ENCODE results near the gene TTC28. TPM values are rescaled to one million over a fixed set of nuclear protein-coding genes. Genes with fewer than 3 reads are reported as not detected.
"Not testable (repeated sequence)": the region's sequence is repeated elsewhere in the genome, so short reads cannot be mapped to it uniquely, and the experiment has no call there.

The TTC28 gene
- total RNA-seq, 1 donor from 2014 or later, result 19.1 TPM

DNA sequence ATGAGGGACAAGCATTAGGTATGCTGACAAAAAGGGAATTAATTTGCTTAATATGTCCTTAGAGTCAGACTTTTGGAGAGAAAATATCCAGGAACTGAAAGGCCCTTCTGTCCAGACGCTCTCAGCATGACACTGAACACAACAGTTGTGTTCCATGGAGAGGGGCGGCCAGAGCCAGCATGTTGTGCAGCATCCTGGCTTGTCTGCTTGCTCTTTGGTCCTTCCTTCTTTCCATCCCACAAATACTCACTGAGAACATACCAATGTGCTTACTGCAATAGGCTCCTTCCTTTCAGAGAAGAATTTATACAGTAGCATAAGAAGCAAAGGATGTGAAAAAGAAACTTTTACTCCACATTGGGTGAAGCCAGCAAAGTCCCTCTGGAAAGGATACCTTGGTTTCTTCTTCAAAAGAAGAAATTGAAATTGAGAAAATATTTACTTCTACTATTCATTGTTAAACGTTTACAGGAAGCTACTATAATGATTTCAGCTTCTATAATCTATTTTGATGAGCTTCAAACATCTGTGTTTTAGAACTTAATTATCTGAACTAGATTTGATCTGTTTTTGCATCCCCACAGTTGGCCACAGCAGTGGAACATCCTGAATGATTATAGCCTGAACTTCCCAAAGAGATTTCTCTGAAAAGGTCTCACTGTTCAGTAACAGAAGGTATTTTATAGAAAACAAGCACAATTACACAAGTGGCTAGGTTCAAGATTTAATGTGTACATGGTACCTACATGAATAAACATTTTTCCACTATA, 456.5 kb downstream of the TTC28 start:
- no peak for DNase-seq (ENCODE audit: low spot score)
- intact Hi-C loops (cut with DNase I), result no loop called here

DNA sequence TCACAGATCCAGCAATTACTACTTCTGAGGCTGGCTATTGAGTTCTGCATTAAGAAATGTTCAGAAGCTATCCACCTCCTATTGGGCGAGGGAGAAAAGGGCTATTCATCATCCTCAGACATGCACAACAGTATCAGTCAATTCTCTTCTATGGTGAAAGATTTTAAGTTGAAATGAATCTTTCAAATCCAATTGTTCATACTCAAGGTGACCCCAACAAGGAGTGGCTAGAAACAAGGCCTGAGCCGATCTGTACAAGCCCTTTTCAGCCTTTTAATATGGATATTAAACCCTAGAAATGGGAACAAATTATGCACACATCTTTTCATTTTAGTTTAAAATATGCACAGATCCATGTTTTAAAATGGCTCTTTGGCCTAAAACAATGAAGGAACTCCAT, 457.1 kb downstream of the TTC28 start:
- DNase-seq (ENCODE audit: low spot score), result no peak
- intact Hi-C loops (cut with DNase I), result no loop called here

DNA sequence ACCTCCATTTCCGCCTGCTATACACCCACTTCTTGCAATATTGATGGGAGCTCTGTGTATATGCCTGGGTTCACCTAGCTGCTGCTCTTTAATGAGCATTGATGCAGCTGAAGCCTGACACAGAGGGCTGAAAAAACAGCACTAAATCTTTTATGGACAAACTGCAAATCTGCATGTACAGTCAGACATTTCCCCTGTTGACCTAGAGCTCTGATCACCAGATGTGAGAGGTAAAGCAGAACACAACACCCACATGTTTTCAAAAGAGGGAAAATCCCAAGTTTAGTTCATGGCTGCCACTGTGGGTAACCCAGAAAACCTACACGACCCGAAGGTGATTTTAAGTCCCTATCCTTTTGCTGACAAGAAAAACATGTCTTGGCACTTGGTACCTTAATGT, 457.6 kb downstream of the TTC28 start:
- intact Hi-C loops (cut with DNase I), result no loop called here

DNA sequence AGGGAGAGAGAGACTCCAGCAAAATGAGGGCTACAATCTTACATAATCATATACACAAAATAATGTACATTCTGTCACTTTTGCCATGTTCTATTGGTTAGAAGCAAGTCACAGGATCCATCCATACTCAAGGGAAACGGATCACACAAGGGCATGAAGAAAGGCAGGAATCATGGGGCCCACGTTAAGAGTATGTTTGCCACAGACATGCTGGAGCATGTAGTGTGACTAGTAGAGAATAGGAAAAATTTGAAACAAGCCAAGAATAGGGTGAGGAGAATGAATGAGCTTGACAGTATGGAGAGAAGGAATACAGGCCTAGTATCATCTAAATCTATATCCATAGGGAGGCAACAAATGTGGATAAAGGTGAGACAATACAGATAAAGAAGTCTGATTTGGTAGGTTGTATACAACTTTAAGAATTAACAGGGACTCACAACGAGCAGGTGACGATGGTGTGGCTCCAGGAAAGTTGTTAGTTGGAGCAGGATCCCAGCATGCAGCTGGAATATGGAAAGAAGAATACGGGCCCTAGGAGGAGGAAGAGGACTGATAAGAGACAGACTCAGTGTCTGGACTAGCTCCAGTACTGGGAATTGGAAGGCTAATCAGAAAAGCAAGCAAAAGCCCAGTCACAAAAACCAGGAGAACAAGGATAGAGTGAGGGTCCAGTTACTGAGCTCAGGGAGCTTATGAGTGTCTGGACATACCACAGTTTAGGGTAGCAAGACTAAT, 458.8 kb downstream of the TTC28 start:
- intact Hi-C loops (cut with DNase I), result no loop called here
- DNase-seq (ENCODE audit: low spot score), result no peak

More for the DNA sequence above, 457.6 kb downstream of the TTC28 start:
- no peak for DNase-seq (ENCODE audit: low spot score)

DNA sequence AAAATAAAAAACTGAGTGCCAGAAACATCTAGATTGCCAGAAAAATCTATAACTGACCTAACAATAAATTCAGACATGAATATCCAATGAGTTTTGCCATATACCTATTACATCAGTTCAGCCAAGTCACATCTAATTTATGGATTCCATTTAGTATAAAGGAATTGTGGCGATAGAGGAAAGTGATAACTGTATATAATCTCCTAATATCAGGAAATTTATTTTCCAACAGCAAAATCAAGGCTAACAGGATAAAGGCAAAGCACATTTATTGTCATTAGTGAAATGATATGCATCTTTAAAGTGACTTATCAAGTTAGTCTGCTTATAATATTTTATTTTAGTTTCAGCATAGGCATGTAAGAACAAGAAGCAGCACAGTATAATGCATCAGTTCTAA, 462.4 kb downstream of the TTC28 start:
- intact Hi-C loops (cut with DNase I), result no loop called here
- DNase-seq (ENCODE audit: low spot score), result no peak

DNA sequence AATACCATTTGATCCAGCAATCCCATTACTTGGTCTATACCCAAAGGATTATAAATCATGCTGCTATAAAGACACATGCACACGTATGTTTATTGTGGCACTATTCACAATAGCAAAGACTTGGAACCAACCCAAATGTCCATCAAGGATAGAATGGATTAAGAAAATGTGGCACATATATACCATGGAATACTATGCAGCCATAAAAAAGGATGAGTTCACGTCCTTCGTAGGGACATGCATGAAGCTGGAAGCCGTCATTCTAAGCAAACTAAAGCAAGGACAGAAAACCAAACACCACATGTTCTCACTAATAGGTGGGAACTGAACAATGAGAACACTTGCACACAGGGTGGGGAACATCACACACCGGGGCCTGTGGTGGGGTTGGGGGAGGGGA, 464.9 kb downstream of the TTC28 start:
- DNase-seq (ENCODE audit: low spot score); intact Hi-C loops (cut with DNase I): not testable (repeated sequence)

DNA sequence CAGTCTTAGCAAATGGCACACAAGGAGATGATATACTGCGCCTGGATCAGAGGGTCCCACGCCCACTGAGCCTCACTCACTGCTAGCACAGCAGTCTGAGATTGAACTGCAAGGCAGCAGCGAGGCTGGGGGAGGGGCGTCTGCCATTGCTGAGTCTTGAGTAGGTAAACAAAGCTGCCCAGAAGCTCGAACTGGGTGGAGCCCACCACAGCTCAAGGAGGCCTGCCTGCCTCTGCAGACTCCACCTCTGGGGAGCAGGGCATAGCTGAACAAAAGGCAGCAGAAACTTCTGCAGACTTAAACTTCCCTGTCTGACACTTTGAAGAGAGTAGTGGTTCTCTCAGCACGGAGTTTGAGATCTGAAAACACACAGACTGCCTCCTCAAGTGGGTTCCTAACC, 470.2 kb downstream of the TTC28 start:
- intact Hi-C loops (cut with DNase I); DNase-seq (ENCODE audit: low spot score): not testable (repeated sequence)

DNA sequence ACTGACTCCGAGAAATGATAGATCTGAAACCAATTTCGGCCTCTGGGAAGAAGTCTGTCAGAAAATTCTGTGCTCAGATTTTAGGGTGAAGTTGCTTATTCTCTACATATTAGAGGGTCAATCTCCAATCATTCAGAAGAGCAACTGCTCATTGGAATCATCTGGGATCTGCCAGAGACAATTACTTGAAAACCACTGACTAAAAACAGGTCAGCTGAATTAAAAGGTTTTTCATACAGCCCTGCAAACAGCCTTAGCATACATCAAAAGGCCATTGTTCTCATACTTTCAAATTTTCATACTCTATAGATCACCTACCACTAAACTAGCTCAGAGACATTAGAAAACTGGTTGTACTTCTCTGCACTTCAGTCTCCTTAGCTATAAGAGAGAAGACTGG, 470.9 kb downstream of the TTC28 start:
- intact Hi-C loops (cut with DNase I), result no loop called here

DNA sequence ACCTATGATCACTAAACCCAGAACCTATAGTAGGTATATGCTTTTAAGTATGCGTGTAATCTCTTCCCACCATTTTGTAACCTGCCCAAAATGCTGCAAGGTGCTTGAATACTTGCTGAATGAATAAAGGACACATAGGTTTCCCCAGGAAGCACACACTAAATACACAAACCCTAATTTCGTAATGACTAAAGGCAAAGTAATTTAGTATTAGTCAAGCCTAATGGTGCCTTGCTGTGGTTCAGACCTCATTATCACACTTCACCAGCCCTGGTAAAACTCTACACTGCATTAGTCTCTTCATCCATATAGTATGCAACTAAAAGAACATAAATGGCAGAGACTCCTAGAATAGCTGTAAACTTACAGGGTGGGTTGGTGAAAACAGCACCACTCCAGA, 471.6 kb downstream of the TTC28 start:
- DNase-seq (ENCODE audit: low spot score), result no peak
- intact Hi-C loops (cut with DNase I), result no loop called here

More for the DNA sequence above, 470.9 kb downstream of the TTC28 start:
- no peak for DNase-seq (ENCODE audit: low spot score)

DNA sequence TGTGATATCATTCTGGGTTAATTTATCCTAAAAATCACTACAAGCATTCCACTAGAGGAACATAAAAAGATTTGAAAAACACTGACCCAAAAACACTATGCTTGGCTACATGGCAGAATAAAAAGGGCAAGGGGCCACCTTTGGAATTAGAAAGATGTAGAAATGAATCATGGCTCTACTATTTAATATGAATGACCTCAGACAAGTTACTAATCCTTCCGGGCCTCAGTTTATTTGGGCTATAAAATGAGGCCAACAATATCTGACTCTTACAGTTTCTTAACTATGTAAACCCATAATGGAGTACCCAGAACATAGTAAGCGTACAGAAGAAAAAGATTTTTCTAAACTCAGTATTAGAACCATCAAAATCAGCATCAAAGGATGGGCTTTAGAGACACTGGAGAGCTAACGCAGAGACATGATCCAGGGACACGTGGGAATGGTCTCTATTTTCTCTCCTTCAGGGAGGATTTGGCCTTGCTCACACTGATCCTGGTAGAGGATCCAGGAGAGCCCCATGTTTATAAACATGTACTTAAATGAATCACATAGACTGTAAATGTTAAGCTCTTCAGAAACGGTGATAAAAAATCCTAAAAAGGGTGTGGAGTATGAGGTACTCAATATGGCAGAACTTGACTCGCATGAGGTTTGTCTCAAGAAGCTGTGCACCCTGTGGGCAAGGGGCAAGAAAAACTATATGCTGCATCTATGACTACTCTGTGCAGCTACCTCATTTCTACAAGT, 472.2 kb downstream of the TTC28 start:
- no peak for DNase-seq (ENCODE audit: low spot score)
- intact Hi-C loops (cut with DNase I), result no loop called here

DNA sequence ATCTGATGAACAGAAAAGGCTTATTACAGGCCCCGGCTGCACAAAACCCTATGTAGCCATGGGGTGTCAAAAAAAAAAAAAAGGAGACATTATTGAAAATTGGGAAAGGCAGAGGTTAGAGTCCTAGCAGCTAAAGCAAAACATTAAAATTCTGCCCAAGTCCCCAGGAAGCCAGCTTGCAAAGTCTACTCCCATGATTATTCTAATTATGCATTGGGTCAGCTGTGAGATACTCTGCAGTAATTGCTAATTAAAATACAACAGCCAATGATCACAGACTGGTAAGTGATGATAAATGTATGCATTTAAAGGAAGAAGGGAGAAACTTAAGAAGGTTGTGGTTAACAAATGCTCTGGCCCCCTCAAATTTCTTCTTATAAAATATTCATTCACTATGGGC, 473.7 kb downstream of the TTC28 start:
- intact Hi-C loops (cut with DNase I), result no loop called here
- no peak for DNase-seq (ENCODE audit: low spot score)

DNA sequence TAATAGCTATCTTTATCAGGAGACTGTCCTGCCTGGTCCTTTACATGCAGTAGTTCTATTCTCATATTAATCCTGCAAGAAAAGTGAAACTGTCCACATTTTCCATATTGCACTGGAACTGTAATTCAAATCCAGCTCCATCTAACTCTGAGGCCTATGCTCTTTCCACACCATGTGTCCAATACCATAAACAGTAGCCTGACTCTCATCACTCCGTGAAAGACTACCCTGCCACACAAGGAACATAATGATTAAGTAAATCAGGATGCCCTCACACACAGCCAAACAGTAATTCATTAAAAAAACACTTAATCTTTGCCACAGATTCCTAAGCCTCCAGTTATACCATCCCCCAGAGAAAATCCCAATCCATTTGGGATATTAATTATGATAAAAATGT, 475.3 kb downstream of the TTC28 start:
- DNase-seq (ENCODE audit: low spot score), result no peak
- intact Hi-C loops (cut with DNase I), result no loop called here

DNA sequence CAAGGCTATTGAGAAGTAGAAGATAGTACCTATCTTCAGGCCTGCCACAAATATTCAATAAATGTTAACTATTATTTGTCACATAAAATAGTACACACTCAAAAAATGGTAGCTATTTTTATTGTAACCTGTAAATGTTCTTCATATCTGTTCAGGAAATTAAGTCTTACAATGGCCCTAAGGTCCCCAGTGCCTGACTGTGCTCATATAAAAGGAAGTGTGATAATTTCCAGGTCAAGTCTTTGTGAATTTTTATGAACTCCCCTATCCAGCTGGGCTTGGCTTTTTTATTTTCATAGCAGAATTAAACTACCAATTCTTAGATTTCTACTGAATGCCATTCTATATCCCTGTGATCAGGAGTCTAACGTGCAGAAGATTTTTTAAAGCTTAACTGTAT, 476.4 kb downstream of the TTC28 start:
- DNase-seq (ENCODE audit: low spot score), result no peak
- intact Hi-C loops (cut with DNase I), result no loop called here

DNA sequence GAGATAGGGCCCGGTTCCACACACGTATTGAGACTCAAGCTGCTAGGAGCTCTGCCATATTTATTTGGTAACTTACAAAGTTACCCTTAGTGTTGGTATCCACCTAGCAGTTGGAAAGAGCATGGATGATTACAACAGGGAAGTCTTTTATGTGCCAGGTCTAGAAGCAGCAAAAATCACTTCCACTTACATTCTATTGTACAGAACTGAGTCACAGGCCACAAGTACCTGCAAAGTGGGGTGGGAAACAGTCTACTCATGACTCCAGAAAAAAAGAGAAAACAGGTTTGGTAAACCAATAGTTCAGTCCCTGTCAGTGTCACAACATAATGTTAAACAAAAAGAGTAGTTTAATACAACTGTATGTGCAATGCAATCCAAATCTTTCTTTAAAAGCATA, 480.9 kb downstream of the TTC28 start:
- intact Hi-C loops (cut with DNase I), result no loop called here
- no peak for DNase-seq (ENCODE audit: low spot score)

DNA sequence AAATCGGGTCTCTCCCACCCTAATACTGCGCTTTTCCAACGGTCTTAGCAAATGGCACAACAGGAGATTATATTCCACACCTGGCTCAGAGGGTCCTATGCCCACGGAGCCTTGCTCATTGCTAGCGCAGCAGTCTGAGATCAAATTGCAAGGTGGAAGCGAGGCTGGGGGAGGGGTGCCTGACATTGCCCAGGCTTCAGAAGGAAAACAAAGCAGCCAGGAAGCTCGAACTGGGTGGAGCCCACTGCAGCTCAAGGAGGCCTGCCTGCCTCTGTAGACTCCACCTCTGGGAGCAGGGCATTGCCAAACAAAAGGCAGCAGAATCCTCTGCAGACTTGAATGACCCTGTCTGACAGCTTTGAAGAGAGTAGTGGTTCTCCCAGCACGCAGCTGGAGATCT, 488.1 kb downstream of the TTC28 start:
- intact Hi-C loops (cut with DNase I); DNase-seq (ENCODE audit: low spot score): not testable (repeated sequence)

DNA sequence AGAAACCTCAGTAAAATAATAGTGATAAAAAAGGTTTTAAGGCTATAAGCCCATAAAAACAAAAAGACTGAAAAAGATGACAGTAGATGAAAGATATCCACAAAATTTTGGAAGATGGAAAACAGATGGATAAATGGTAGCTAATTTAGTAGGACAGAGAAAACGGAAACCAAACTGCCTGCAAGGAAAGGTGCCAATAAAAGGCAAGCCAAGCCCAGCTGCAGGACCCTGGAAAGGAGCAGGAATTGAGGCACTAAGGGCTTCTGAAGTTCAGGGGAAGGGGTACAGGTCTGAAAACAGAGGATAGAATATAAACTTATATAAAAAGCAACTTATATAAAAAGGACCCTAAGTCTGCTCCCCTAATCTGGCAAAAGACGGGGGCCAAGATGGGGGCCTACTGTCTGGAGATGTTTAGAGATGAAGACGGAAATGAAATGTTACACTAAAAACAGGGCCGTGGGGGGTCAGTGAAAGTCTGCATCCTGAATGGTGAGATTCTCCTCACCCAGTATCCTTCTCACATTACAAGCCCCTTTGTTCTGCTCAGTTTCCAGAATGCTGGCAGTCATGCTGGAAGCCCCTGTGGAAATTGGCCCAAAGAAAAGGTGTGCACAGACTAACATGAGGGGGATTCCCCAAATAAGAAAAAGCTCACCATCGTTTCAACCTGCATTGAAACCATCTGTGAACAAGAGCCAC, 491.3 kb downstream of the TTC28 start:
- intact Hi-C loops (cut with DNase I), result no loop called here
- DNase-seq (ENCODE audit: low spot score), result no peak

DNA sequence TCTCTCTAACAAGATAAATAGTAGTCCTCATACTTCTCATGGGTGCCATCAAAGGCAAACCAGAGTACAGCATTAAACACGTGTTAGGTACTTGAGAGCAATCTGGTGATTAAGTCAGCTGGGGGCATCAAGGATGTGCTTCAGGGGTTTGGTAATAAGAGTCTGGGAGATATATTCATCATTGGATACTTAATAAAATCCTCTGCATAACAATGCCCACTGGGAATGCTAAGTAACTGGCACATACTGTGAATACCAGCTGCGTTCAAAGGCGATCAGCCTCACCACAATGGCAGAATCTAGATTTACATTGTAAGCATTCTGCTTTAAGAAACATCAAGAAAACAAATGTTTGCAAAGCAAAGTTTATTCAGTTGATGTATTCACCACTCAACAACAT, 492.0 kb downstream of the TTC28 start:
- no peak for DNase-seq (ENCODE audit: low spot score)
- intact Hi-C loops (cut with DNase I), result no loop called here

DNA sequence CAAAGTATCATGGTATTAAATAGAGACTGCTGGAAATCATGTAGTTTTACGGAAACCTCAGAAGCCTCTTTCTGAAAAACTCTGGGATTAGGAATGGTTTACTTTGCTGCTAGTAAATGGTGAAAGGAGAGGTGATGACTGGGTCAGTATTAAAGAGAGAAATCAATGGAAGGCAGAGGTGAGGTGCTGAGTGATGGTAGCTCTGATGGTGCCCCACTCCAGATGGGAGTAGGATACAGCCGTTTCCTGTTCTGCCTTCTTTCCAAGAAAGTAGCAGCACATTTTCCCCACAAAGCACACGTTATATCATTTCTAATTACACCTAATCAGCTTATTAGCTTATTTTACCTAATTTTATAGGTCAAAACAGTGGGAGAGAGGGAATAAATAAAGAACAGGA, 493.0 kb downstream of the TTC28 start:
- DNase-seq (ENCODE audit: low spot score), result no peak

DNA sequence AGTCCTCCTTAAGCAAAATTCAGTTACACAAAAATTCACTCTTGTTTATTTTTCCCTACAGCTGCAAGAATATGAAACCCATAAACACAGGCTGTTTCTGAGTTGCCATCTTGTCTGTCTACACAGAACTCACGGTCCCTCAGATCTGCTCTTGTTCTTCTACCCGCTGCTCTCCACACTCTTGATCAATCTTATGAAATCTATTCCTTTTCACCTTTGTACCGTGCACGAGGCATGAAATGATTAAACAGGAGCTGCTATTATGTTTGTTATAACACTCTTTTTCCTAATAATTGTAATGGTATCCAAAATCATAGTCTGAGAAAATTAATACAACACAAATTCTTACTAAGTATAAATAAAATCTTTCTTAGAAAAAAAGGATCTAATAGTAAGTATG, 494.5 kb downstream of the TTC28 start:
- DNase-seq (ENCODE audit: low spot score), result no peak
- intact Hi-C loops (cut with DNase I), result no loop called here

More for the DNA sequence above, 493.0 kb downstream of the TTC28 start:
- intact Hi-C loops (cut with DNase I), result no loop called here

Measured in cardiac septum (tissue), 1 donor.